Measurements from ENCODE around the gene UGT1A9.

DNA sequence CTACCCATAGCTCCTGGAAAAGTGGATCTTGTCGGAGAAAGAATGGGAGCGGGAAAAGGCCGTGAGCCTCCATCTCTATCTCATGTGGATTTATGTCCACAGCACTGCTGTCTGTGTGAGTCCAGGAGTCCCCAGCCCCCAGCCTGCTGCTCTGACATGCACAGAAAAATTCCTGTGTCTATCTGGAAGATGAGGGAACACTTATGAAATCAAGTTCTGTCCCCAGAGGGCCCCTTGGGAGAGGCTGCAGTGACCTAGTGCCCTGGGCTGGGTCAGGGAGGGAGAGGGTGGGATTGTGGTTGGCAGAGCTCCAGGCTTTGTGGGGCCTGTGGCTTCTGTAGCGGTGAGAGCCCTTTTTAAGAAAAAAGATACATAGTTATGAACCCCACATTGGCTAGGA, 145.1 kb downstream of the UGT1A9 start:
- no peak for TF ChIP-seq POLR2A (IDR thresholded peaks at IDR 0.05)
- no peak for TF ChIP-seq EP300 (IDR thresholded peaks at IDR 0.05; ENCODE audit: low read depth)

Measured in transverse colon (tissue), 1 donor.